Measurements from ENCODE around the gene DOLK.

Gene DOLK

DNA sequence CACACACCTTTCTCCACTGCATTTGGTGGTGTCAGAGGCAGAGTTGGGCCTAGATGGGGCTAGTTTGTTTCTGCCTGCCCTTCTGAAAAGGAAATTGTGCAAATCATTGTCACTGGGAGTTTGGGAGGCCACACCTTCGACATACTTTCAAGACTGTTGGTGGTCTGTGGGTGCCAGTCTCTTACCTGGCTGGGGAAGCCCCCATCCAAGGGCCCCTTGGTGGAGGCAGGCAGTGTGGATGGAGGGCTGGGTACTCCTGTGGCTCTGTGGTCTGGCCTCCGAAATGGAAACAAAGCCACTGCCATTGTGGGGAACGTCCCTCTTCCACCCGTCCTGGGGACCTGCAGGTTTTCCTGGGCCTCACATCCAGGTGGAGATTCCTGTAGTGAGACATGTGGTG, 37.5 kb downstream of the DOLK start:
- DNase-seq (ENCODE audit: low read depth in 1 of 2, low spot score in 1 of 2), result no peak

GRCh38 chr9:128908372-128908771, 39.0 kb downstream of the DOLK start:
- DNase-seq (ENCODE audit: low read depth in 1 of 2, low spot score in 1 of 2), result no peak

DNA sequence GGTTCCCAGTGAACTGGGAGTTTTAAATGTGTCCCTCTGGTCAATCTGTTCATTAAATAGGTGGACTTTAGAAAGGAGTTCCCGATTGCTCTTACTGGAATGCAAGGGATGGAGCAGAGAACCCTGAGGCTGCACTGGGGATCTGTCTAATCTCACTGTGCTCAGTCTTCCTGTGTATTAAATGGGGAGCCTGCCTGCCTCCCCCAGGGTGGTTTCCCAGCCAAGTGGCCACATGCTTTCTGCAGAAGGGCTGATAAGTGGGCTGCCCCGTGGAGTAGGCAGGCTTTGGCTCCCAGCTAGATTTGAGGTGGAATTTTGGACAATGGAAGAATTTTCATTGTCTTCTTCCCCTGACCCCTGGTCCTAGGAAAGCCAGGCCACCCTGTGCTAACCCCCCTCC, 40.7 kb downstream of the DOLK start:
- no peak for DNase-seq (ENCODE audit: low read depth in 1 of 2, low spot score in 1 of 2)

GRCh38 chr9:128905964-128906363, 41.4 kb downstream of the DOLK start:
- no peak for DNase-seq (ENCODE audit: low read depth in 1 of 2, low spot score in 1 of 2)

DNA sequence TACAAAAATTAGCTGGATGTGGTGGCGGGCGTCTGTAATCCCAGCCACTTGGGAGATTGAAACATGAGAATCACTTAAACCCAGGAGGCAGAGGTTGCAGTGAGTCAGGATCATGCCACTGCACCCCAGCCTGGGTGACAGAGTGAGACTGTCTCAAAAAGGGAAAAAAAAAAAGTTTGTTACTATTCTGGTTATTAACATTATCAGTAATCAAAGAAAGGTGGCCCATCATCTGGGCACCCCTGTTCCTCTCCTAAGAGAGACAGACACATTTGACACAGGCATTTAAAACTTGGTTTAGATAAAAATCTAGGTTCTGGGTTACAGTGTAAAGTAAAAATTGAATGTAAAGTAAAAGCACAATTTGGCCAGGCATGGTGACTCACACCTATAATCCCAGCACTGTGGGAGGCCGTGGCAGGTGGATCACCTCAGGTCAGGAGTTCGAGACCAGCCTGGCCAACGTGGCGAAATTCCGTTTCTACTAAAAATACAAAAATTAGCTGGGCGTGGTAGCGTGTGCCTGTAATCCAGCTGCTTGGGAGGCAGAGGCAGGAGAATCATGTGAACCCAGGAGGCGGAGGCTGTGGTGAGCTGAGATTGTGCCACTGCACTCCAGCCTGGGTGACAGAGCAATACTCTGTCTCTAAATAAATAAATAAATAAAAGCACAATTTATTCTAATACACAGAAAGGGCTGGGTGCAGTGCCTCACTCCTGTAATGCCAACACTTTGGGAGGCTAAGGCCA, 43.4 kb downstream of the DOLK start:
- no peak for DNase-seq (ENCODE audit: low read depth in 1 of 2, low spot score in 1 of 2)

DNA sequence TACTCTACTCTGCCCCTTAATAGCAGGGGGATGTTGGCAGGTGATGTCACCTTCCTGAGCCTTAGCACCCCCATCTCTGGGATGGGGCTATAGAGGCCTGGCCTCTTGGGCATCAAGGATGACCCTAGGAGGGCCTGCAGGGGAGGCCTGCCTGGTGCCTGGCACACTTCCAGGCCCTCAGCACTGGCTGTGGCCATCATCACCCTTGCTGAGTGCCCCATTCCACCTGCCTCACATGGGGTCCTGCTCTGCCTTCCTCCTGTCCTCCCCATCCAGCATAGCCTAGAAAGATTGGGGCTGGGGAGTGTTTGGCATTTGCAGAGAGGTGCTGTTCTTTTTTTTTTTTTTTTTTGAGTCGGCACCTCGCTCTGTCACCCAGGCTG, 44.3 kb downstream of the DOLK start:
- DNase-seq (ENCODE audit: low read depth in 1 of 2, low spot score in 1 of 2), result no peak

DNA sequence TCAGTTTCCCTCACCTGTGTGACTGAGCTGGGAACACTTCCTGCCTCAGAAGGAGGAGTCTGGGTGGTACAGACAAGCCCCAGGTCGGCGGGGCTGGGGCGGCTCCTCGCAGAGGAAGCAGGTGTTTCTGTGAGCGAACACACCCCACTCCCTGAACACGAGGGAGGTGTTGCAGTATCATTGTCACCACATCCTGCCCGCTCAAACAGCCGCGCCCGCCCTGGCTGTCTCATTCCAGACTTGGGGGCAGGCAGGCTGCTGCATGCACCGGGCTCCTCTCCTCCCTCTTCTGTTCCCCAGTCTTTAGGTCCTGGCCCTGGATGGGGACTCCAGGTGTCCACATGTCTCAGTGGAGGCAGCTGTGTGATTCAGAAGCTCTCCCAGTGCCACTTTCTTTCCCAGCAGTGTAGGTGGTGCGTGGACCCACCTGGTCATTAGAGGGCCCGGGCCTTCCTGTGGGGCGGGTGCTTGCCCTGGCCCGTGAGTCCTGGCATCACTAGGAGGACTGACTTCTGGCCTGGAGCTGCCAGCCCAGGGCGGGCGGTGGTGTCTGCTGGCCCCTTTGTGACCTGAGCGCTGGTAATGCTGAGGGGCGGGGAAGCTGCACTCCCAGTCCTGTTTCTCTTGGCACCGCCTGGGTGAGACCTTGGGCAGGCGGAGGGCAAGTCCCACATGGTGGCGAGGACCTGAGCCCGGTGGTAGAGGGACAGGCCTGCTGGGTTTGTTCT, 44.9 kb downstream of the DOLK start:
- peak; percentile 69 to 76 for DNase-seq (ENCODE audit: low read depth in 1 of 2, low spot score in 1 of 2)

- DNase-seq (ENCODE audit: low read depth in 1 of 2, low spot score in 1 of 2), result no peak
These were observed 45.6 kb downstream of the DOLK start for GRCh38 chr9:128901822-128902221.

GRCh38 chr9:128901379-128901778, 46.0 kb downstream of the DOLK start:
- no peak for DNase-seq (ENCODE audit: low read depth in 1 of 2, low spot score in 1 of 2)

DNA sequence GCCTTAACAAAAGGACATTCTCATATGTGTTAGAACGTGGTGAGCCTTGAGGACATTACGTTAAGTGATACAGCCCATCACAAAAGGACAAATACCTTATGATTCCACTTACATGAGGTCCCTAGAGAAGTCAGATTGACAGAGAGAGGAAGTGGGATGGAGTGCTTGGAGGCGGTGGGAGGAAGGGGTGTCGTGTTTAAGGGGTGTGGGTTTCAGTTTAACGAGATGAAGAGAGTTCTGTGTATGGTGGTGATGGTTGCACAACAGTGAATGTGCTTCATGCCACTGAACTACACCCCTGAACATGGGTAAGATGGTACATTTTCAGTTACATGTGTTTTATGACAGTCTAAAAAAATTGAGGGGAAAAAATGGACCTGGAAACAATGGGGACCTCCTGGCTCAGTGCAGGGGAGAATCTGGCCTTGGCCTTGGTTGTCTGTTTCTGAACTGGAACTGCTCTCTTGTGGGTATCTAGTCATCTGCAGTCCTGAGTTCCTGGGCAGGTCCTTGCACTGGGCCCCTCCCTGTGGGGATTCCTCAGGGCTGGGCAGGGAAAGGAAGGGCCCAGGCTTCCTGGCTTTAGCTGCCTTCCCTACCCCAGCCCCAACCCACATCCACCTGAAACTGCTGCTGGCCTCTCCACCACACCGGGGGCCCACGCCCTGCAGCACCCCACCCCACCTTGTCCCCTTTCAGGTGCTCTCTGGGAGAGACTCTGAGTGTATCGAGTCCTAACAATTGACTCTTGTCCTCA, 47.7 kb downstream of the DOLK start:
- DNase-seq (ENCODE audit: low read depth in 1 of 2, low spot score in 1 of 2), result no peak

DNA sequence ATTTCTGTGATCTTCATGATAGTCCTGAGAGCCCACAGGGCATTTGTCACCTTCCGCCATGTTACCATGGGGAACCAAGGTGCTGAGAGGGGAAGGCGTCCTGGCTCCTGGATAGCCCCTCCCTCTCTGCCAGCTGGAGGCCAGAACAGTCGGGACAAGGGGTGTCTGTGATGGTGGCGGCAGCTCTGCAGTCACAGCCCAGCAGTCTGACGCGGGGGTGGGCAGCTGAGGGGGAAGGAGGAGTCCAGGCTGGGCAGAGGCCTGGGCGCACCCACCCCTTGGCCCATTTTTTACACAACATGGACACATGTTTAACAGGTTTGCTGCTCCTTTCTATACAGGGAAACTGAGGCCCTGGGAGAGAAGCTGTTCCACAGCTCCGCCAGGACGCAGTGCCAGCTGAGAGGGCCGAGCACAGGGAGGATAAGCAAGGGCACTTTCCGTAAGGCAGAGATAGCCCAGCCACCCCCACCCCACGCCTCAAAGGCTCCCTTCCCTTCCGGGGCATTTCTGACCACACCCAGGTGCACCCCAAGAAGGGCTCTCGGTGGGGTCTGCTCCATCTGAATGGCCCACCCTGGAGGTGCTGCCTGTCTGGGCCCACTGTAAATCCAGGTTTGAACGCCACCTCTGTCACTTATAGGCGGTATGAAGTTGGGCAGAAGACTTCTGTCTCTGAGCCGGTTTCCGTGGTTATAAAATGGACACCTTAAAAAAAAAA, 48.4 kb downstream of the DOLK start:
- DNase-seq (ENCODE audit: low read depth in 1 of 2, low spot score in 1 of 2), result no peak

GRCh38 chr9:128898382-128898781, 49.0 kb downstream of the DOLK start:
- DNase-seq (ENCODE audit: low read depth in 1 of 2, low spot score in 1 of 2), result no peak

- DNase-seq (ENCODE audit: low read depth in 1 of 2, low spot score in 1 of 2), result no peak
These were observed 51.8 kb downstream of the DOLK start for GRCh38 chr9:128895556-128895955.
